Adrenal gland (tissue), 12 donors: Measurements from ENCODE around the gene SHFL. TPM values are rescaled to one million over a fixed set of nuclear protein-coding genes. Genes with fewer than 3 reads are reported as not detected.

ENCODE experiments used
- DNase-seq, 7 donors: peaks; one replicate each; pipeline ENCODE4 v3.0.0-alpha.2; 2019 to 2020
- H3K27ac ChIP-seq, 5 donors: fragments of 200-600 bp; sonication (generic) in 4 of 5; 1 replicate in 3 of 5; 2 replicates in 2 of 5; pipeline versions ENCODE4 v1.5.1 to v1.8.0; 2016 to 2020; ENCODE audit warnings: mild to moderate bottlenecking in 1 of 5
- H3K27me3 ChIP-seq: fragments of 200-600 bp; 2 replicates; pipeline ENCODE4 v1.8.0; 2021
- H3K36me3 ChIP-seq, 2 donors: fragments of 200-600 bp; replicated peaks in 1 of 2; 1 replicate in 1 of 2; 2 replicates in 1 of 2; pipeline versions ENCODE4 v1.5.1 to v1.8.0; 2018 to 2022
- H3K4me1 ChIP-seq, 2 donors: fragments of 200-600 bp; replicated peaks in 1 of 2; 1 replicate in 1 of 2; 2 replicates in 1 of 2; pipeline versions ENCODE4 v1.5.1 to v1.8.0; 2018 to 2021
- H3K4me3 ChIP-seq, 4 donors: fragments of 200-600 bp; sonication (generic) in 3 of 4; one replicate each; pipeline ENCODE4 v1.5.1; 2016 to 2018
- H3K9me3 ChIP-seq, 3 donors: fragments of 200-600 bp; sonication (generic) in 1 of 3; replicated peaks in 1 of 3; 1 replicate in 2 of 3; 2 replicates in 1 of 3; pipeline versions ENCODE4 v1.5.1 to v1.8.0; 2016 to 2021
- CTCF ChIP-seq, 6 experiments: fragments of 450-650 bp in 4 of 6; fragments of 200-600 bp in 2 of 6; sonication (generic) in 1 of 6; IDR thresholded peaks; 1 replicate in 5 of 6; 2 replicates in 1 of 6; pipeline versions ENCODE4 v1.5.1 to v1.8.0; 2016 to 2021; ENCODE audit warnings: antibody characterized with exemption in 6 of 6, mild to moderate bottlenecking in 2 of 6, moderate library complexity in 1 of 6
- POLR2A ChIP-seq, 2 donors: fragments of 450-650 bp; IDR thresholded peaks; one replicate each; pipeline ENCODE4 v1.6.1; 2017; ENCODE audit warnings: antibody characterized with exemption in 2 of 2, mild to moderate bottlenecking in 2 of 2, moderate library complexity in 1 of 2
- WGBS, 4 donors: extraction: QIAGEN DNeasy Blood & Tissue Kit in 2 of 4; methylation state at CpG; one replicate each; pipeline versions ENCODE4 v1.1.5 to v1.1.7; 2013 to 2017; 5-methylcytosine and 5-hydroxymethylcytosine counted together
- intact Hi-C, 2 donors: fragments of 100-400 bp; cut with DNase I; formaldehyde crosslinking; loops; one replicate each; pipeline versions ENCODE4 v1.14.1 to v1.15.0; 2022 to 2023
- polyA plus RNA-seq, 3 donors: library from polyadenylated mRNA; stranded (reverse); fragments of 200-250 nt in 2 of 3; fragments of 350-450 nt in 1 of 3; fragmentation: Illumina TruSeq in 1 of 3; extraction: RNeasy Lipid Tissue Mini Kit (QIAGEN cat#74804) in 1 of 3; gene quantifications; one replicate each; pipeline ENCODE4 v1.2.3, GENCODE V29; 2013 to 2014
- total RNA-seq, 9 donors: library from RNA; depleted of rRNA in 4 of 9; stranded (reverse); fragments of >200 nt in 4 of 9; fragments of 120-200 nt in 1 of 9; fragmentation: NEBNext Ultra II Directional in 1 of 9; extraction: Animal tissue kit (Norgen Biotek cat#: 25700) in 1 of 9; gene quantifications; one replicate each; pipeline versions ENCODE4 v1.1.0 to v1.2.4, GENCODE V29; 2013 to 2023
- donor health status: healthy with polysubstance abuse.
- donor health status: Bipolar disorder and iron deficiency.
- donor health status: DM: yes; HTN: yes; CAD: no.
- donor health status: DM: no; HTN: no; CAD: no.
- donor health status: DM: no; HTN: no; CAD: no.
- donor health status: DM: yes; HTN: yes; CAD: no.

Gene SHFL
- total and polyA plus RNA-seq, 12 donors = 17.4 to 116 (median 42.3) TPM

DNA sequence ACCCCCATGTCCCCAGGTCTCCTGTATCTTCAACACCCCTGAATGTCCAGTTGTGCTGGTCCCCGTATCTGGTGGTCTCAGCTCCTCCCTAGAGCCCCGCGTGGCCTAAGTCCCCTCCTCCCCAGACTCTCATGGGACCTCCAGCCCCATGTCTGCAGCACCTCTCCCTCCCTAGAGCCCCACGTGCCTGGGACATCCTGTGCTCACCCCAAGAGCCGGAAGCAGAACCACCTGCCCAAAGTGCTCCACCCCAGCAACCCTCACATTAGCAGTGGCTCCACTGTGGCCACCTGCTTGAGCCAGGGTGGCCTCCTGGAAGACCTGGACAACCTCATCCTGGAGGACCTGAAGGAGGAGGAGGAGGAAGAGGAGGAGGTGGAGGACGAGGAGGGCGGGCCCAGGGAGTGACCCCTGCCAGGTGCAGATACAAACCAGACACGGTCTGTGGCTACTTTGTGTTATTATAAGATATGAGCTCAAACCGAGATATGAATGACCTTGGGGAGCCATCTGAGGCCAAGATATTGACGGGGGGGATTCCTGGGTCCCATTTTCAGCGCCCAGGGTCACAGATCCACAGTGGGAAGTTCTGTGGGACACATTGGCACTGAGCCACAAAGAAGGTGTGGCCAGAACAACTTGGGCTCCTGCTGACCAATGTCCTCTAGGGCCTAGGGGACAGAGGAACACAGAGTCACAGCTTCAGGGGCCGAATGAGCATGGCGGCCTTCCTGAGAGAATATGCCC, 6.0 kb downstream of the SHFL start:
- H3K36me3 ChIP-seq = peaks cover 0 to 35% of the 10 kb centered on the region in 2 donors
- H3K27ac ChIP-seq = no peak overlapping the region
- intact Hi-C loops = no loop called here
- WGBS, 4 donors = 71 to 86% (median 79%) methylated on average over 10 to 13 of the region's 13 CpGs
- DNase-seq = peak in 3 of 7 donors; percentile 11 to 35 (median 23)
- no peaks in the 10 kb centered on the region for H3K27me3 ChIP-seq
- no peak for TF ChIP-seq CTCF (IDR thresholded peaks at IDR 0.05)
- no peak for TF ChIP-seq POLR2A (IDR thresholded peaks at IDR 0.05)
- H3K4me3 ChIP-seq = no peak overlapping the region
- H3K9me3 ChIP-seq = no peaks in the 10 kb centered on the region
- H3K4me1 ChIP-seq = peaks cover 8 to 15% of the 10 kb centered on the region in 2 donors

GRCh38 chr19:10092648-10093294, 6.7 kb downstream of the SHFL start:
- H3K9me3 ChIP-seq = no peaks in the 10 kb centered on the region
- 93 to 98% (median 94%) methylated on average over 9 of the region's 9 CpGs for WGBS, 4 donors
- H3K36me3 ChIP-seq = peaks cover 0 to 35% of the 10 kb centered on the region in 2 donors
- intact Hi-C loops = no loop called here
- H3K27me3 ChIP-seq = no peaks in the 10 kb centered on the region
- TF ChIP-seq CTCF (IDR thresholded peaks at IDR 0.05) (no peak), POLR2A (IDR thresholded peaks at IDR 0.05) (no peak)
- no peak overlapping the region for H3K27ac ChIP-seq
- peaks cover 8 to 13% of the 10 kb centered on the region in 2 donors for H3K4me1 ChIP-seq
- H3K4me3 ChIP-seq = no peak overlapping the region
- DNase-seq = no peak

DNA sequence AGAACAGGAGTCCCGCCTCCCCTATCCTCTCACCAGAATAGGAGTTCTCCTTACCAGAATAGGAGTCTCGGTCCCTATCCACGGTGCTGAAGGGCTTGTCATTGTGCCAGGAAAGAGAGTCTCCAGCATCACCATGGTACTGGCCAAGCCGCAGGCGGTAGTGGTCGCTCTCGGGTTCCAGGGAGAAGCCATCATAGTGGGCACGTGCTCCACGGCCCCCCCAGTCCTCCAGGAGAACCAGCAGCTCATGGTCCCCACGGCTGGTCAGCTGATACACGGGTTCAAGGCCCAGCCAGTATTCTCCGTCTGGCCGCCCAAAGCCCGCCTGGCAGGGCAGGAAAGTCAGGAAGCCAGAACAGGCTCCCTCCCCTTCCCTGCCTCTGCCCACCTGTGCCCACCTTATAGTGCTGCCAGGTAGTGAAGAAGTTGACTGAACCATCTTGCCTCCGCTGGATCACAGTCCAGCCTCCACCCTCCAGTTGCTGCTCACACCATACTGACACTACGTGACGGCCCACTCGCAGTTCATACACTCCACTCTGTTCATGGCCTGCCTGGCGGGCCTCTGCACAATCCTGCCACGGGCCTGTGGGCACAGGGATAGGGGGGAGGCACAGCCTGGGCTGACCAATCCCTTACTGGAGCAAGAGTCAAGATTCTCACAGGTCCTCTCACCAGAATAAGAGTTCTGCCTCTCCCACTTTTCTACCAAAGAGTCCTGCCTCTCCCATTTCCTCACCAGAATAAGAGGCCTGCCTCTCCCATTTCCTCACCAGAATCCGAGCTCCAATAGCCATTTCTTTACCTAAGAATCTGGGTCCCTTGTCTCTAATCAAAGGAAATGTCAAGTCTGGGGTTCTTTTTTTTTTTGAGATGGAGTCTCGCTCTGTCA, 7.4 kb downstream of the SHFL start:
- Histone ChIP-seq H3K4me1 (peaks cover 8 to 13% of the 10 kb centered on the region in 2 donors), H3K27ac (no peak overlapping the region), H3K27me3 (no peaks in the 10 kb centered on the region), H3K9me3 (no peaks in the 10 kb centered on the region), H3K36me3 (peaks cover 0 to 35% of the 10 kb centered on the region in 2 donors), H3K4me3 (no peak overlapping the region)
- peak in 4 of 7 donors; percentile 15 to 58 (median 30) for DNase-seq
- TF ChIP-seq POLR2A (IDR thresholded peaks at IDR 0.05) = no peak
- no peak for TF ChIP-seq CTCF (IDR thresholded peaks at IDR 0.05)
- intact Hi-C loops = no loop called here
- 85 to 91% (median 89%) methylated on average over 11 to 22 of the region's 22 CpGs for WGBS, 4 donors

GRCh38 chr19:10095622-10095947, 9.5 kb downstream of the SHFL start:
- 25 to 29% (median 27%) methylated on average over 6 to 7 of the region's 7 CpGs for WGBS, 4 donors
- peaks cover 0 to 21% of the 10 kb centered on the region in 2 donors for H3K36me3 ChIP-seq
- H3K4me3 ChIP-seq = peak overlapping the region in 1 of 4 donors; percentile 48
- TF ChIP-seq CTCF (IDR thresholded peaks at IDR 0.05) (no peak), POLR2A (IDR thresholded peaks at IDR 0.05) (no peak)
- H3K4me1 ChIP-seq = peaks cover 8 to 13% of the 10 kb centered on the region in 2 donors
- intact Hi-C loops = no loop called here
- H3K9me3 ChIP-seq = no peaks in the 10 kb centered on the region
- H3K27me3 ChIP-seq = no peaks in the 10 kb centered on the region
- DNase-seq = no peak
- H3K27ac ChIP-seq = peak overlapping the region; percentile 78 to 95 (median 85)
